ENCODE measurements around the gene CNTN1. TPM values are rescaled to one million over a fixed set of nuclear protein-coding genes. Genes with fewer than 3 reads are reported as not detected.

The CNTN1 gene
- total and polyA plus RNA-seq, 9 of the 15 experiments (the other 6 are each of a cell fraction or from before 2014, with no cell fraction given), result 0.16 TPM; not detected in 8

DNA sequence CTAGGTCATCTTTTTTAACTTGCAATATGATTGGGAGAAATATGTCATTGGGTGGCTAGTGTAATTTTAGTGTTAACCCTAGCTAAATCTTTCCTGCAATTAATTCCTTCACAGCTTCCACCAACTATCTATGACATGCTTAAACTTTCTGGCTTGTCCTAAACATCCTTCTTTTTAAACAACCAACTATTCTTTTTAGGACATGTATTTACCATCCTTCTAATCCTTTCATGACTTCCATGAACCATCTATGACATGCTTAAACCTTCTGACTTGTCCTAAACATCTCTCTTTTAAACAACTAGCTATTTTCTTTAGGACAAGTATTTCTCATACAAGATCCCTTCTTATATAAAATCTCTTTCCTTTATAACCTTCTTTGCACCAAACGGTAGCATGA is 316.2 kb downstream of the CNTN1 start:
- ATAC-seq, result no peak
- Histone ChIP-seq H3K4me3 (no peak overlapping the region), H3K79me2 (ENCODE audit: control insufficient read depth, insufficient read depth, low read length) (no peaks in the 10 kb centered on the region), H4K20me1 (replicated peaks; ENCODE audit: control insufficient read depth, insufficient read depth, low read length) (no peaks in the 10 kb centered on the region), H3K27me3 (ENCODE audit: control insufficient read depth in 2 of 2, insufficient read depth in 2 of 2, low read length in 2 of 2) (no peaks in the 10 kb centered on the region), H3K4me1 (replicated peaks in 1 of 2; ENCODE audit: control insufficient read depth in 2 of 2, insufficient read depth in 2 of 2, low read length in 2 of 2) (no peaks in the 10 kb centered on the region), H2AFZ (ENCODE audit: low read depth, low read length) (no peak overlapping the region), H3K9me3 (replicated peaks; ENCODE audit: control insufficient read depth, insufficient read depth, low read depth, low read length) (peaks cover 4% of the 10 kb centered on the region; the same call in 1 of the 2 replicates), H3K9ac (ENCODE audit: insufficient read depth in 1 of 2, low read depth in 2 of 2, low read length in 2 of 2) (no peak overlapping the region), H3K4me2 (ENCODE audit: insufficient read depth, low read length) (no peak overlapping the region), H3K9me1 (ENCODE audit: control insufficient read depth, insufficient read depth, low read length) (no peaks in the 10 kb centered on the region), H3K36me3 (ENCODE audit: control insufficient read depth, insufficient read depth, low read length) (no peaks in the 10 kb centered on the region), H3K27ac (ENCODE audit: extremely low read depth, low read depth, low read length) (no peak overlapping the region)
- DNase-seq (ENCODE audit: extremely low read depth in 1 of 4, low spot score in 3 of 4), result no peak
- ChIA-PET CTCF (ENCODE audit: low intra/inter-chr PET ratio) (no interaction called here), POLR2A (no interaction called here)
- BruUV-seq (replicated peaks), result no TSS peak
- TF ChIP-seq CEBPG (CRISPR knock-in tag; IDR thresholded peaks at IDR 0.05) (no peak), CEBPG (tag; conservative IDR thresholded peaks at IDR 0.05 in 1 of 2, IDR thresholded peaks at IDR 0.05 in 1 of 2) (no peak), CSDE1 (IDR thresholded peaks at IDR 0.05) (no peak), EGR1 (conservative IDR thresholded peaks at IDR 0.05) (no peak), WHSC1 (IDR thresholded peaks at IDR 0.05; ENCODE audit: low read length) (no peak), FOXJ2 (tag; IDR thresholded peaks at IDR 0.05) (no peak), CBX5 (IDR thresholded peaks at IDR 0.05; ENCODE audit: borderline replicate concordance, low read depth) (no peak), ZBTB17 (CRISPR knock-in tag; IDR thresholded peaks at IDR 0.05) (no peak), ZNF77 (CRISPR knock-in tag; IDR thresholded peaks at IDR 0.05) (no peak)
- TF ChIP-seq, protein P1, sequence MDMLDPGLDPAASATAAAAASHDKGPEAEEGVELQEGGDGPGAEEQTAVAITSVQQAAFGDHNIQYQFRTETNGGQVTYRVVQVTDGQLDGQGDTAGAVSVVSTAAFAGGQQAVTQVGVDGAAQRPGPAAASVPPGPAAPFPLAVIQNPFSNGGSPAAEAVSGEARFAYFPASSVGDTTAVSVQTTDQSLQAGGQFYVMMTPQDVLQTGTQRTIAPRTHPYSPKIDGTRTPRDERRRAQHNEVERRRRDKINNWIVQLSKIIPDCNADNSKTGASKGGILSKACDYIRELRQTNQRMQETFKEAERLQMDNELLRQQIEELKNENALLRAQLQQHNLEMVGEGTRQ (CRISPR knock-in tag; IDR thresholded peaks at IDR 0.05), result no peak
- TF ChIP-seq, protein P2, sequence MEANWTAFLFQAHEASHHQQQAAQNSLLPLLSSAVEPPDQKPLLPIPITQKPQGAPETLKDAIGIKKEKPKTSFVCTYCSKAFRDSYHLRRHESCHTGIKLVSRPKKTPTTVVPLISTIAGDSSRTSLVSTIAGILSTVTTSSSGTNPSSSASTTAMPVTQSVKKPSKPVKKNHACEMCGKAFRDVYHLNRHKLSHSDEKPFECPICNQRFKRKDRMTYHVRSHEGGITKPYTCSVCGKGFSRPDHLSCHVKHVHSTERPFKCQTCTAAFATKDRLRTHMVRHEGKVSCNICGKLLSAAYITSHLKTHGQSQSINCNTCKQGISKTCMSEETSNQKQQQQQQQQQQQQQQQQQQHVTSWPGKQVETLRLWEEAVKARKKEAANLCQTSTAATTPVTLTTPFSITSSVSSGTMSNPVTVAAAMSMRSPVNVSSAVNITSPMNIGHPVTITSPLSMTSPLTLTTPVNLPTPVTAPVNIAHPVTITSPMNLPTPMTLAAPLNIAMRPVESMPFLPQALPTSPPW (CRISPR knock-in tag; IDR thresholded peaks at IDR 0.05), result no peak
- TF ChIP-seq, protein P3, sequence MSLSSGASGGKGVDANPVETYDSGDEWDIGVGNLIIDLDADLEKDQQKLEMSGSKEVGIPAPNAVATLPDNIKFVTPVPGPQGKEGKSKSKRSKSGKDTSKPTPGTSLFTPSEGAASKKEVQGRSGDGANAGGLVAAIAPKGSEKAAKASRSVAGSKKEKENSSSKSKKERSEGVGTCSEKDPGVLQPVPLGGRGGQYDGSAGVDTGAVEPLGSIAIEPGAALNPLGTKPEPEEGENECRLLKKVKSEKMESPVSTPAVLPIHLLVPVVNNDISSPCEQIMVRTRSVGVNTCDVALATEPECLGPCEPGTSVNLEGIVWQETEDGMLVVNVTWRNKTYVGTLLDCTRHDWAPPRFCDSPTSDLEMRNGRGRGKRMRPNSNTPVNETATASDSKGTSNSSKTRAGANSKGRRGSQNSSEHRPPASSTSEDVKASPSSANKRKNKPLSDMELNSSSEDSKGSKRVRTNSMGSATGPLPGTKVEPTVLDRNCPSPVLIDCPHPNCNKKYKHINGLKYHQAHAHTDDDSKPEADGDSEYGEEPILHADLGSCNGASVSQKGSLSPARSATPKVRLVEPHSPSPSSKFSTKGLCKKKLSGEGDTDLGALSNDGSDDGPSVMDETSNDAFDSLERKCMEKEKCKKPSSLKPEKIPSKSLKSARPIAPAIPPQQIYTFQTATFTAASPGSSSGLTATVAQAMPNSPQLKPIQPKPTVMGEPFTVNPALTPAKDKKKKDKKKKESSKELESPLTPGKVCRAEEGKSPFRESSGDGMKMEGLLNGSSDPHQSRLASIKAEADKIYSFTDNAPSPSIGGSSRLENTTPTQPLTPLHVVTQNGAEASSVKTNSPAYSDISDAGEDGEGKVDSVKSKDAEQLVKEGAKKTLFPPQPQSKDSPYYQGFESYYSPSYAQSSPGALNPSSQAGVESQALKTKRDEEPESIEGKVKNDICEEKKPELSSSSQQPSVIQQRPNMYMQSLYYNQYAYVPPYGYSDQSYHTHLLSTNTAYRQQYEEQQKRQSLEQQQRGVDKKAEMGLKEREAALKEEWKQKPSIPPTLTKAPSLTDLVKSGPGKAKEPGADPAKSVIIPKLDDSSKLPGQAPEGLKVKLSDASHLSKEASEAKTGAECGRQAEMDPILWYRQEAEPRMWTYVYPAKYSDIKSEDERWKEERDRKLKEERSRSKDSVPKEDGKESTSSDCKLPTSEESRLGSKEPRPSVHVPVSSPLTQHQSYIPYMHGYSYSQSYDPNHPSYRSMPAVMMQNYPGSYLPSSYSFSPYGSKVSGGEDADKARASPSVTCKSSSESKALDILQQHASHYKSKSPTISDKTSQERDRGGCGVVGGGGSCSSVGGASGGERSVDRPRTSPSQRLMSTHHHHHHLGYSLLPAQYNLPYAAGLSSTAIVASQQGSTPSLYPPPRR (CRISPR knock-in tag; IDR thresholded peaks at IDR 0.05; ENCODE audit: borderline replicate concordance), result no peak
- TF ChIP-seq, protein P4, sequence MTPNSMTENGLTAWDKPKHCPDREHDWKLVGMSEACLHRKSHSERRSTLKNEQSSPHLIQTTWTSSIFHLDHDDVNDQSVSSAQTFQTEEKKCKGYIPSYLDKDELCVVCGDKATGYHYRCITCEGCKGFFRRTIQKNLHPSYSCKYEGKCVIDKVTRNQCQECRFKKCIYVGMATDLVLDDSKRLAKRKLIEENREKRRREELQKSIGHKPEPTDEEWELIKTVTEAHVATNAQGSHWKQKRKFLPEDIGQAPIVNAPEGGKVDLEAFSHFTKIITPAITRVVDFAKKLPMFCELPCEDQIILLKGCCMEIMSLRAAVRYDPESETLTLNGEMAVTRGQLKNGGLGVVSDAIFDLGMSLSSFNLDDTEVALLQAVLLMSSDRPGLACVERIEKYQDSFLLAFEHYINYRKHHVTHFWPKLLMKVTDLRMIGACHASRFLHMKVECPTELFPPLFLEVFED (CRISPR knock-in tag; conservative IDR thresholded peaks at IDR 0.05), result no peak
- in situ Hi-C loops (cut with MboI) (no loop called here), intact Hi-C loops (cut with micrococcal nuclease) (no loop called here)
- FAIRE-seq, result no peak
- 0% methylated on average over 1 of the region's 1 CpG for WGBS (ENCODE audit: insufficient coverage, low coverage, missing lambda C conversion rate)
